Upper lobe of left lung (tissue), 6 donors: Measurements from ENCODE around the gene SEC16B. TPM values are rescaled to one million over a fixed set of nuclear protein-coding genes. Genes with fewer than 3 reads are reported as not detected.

Source experiments
- ATAC-seq, 2 donors: fragments of 200-7000 bp; cut with Tn5 transposase; one replicate each; pipeline ENCODE4 v1.9.1; 2022; ENCODE audit warnings: mild to moderate bottlenecking in 2 of 2, moderate library complexity in 2 of 2; ENCODE audit not compliant: low FRiP score in 2 of 2
- DNase-seq, 2 donors: peaks; one replicate each; pipeline ENCODE4 v3.0.0-alpha.2; 2019 to 2020
- H3K27ac ChIP-seq, 4 donors: fragments of 200-600 bp; sonication (generic); one replicate each; pipeline ENCODE4 v1.5.1; 2016 to 2019
- H3K27me3 ChIP-seq, 4 donors: fragments of 200-600 bp; sonication (generic); one replicate each; pipeline ENCODE4 v1.5.1; 2017 to 2019
- H3K36me3 ChIP-seq, 4 donors: fragments of 200-600 bp; sonication (generic); one replicate each; pipeline ENCODE4 v1.5.1; 2016 to 2019
- H3K4me1 ChIP-seq, 4 donors: fragments of 200-600 bp; sonication (generic); one replicate each; pipeline ENCODE4 v1.5.1; 2018 to 2019
- H3K4me3 ChIP-seq, 4 donors: fragments of 200-600 bp; sonication (generic); one replicate each; pipeline ENCODE4 v1.5.1; 2017 to 2019; ENCODE audit warnings: mild to moderate bottlenecking in 2 of 4, moderate library complexity in 1 of 4
- H3K9me3 ChIP-seq, 4 donors: fragments of 200-600 bp; sonication (generic); one replicate each; pipeline ENCODE4 v1.5.1; 2018 to 2019
- CTCF ChIP-seq, 6 experiments: fragments of 450-650 bp in 4 of 6; fragments of 200-600 bp in 2 of 6; sonication (generic) in 2 of 6; IDR thresholded peaks; one replicate each; pipeline ENCODE4 v1.5.1; 2016 to 2019; ENCODE audit warnings: antibody characterized with exemption in 6 of 6
- EP300 ChIP-seq, 4 donors: sonication (generic); formaldehyde crosslinking; IDR thresholded peaks; one replicate each; pipeline ENCODE4 v1.5.1; 2017; ENCODE audit warnings: antibody characterized with exemption in 4 of 4, control low read depth in 2 of 4
- POLR2A ChIP-seq, 4 donors: fragments of 450-650 bp; IDR thresholded peaks; one replicate each; pipeline ENCODE4 v1.5.1; 2016 to 2017; ENCODE audit warnings: antibody characterized with exemption in 4 of 4, mild to moderate bottlenecking in 2 of 4
- POLR2AphosphoS5 ChIP-seq, 2 donors: sonication (generic); formaldehyde crosslinking; IDR thresholded peaks; one replicate each; pipeline ENCODE4 v1.5.1; 2017; ENCODE audit warnings: antibody characterized with exemption in 2 of 2
- WGBS, 2 donors: methylation state at CpG; one replicate each; pipeline ENCODE4 v1.1.5; 2017 to 2018; 5-methylcytosine and 5-hydroxymethylcytosine counted together
- total RNA-seq, 6 donors: library from RNA; depleted of rRNA in 4 of 6; stranded (reverse); fragments of >200 nt in 4 of 6; gene quantifications; one replicate each; pipeline versions ENCODE4 v1.1.0 to v1.2.1, GENCODE V29; 2016 to 2021
- donor health status: DM: no; HTN: no; CAD: no; lungs with moderate emphysema.
- donor health status: DM: no; HTN: yes; CAD: no; lungs with severe emphysema.

The SEC16B gene
- 10 to 100 TPM in 1 of 6 donors, 1 to 10 TPM in 5; 1.3 to 26.2 (median 3.1) TPM for total RNA-seq

- peaks cover 0 to 18% (median 0%) of the 10 kb centered on the region in 4 donors for H3K36me3 ChIP-seq
- no peak within 1 kb of the TSS for H3K4me3 ChIP-seq
- no peak for DNase-seq
- WGBS, 2 donors, result 86 to 88% methylated on average over 12 of the region's 12 CpGs
- no peak for TF ChIP-seq CTCF (IDR thresholded peaks at IDR 0.05)
- TF ChIP-seq EP300 (IDR thresholded peaks at IDR 0.05), result no peak
- TF ChIP-seq POLR2AphosphoS5 (IDR thresholded peaks at IDR 0.05), result no peak
- TF ChIP-seq POLR2A (IDR thresholded peaks at IDR 0.05), result no peak
- H3K27ac ChIP-seq, result no peak within 1 kb of the TSS
- no peaks in the 10 kb centered on the region for H3K27me3 ChIP-seq
- no peaks in the 10 kb centered on the region for H3K4me1 ChIP-seq
- no peak for ATAC-seq
- no peaks in the 10 kb centered on the region for H3K9me3 ChIP-seq
Measured at GRCh38 chr1:177969825-177970371, at the start of gene SEC16B. Gene SEC16B (minus strand): TSS chr1:177970058. CDS start chr1:177967981, 2,077 bp downstream.

- TF ChIP-seq POLR2A (IDR thresholded peaks at IDR 0.05) (no peak), POLR2AphosphoS5 (IDR thresholded peaks at IDR 0.05) (no peak), CTCF (IDR thresholded peaks at IDR 0.05) (no peak), EP300 (IDR thresholded peaks at IDR 0.05) (no peak)
Measured at GRCh38 chr1:178019622-178020021, 49.8 kb upstream of the SEC16B start.

GRCh38 chr1:178019208-178019607 lies 49.4 kb upstream of the SEC16B start:
- TF ChIP-seq EP300 (IDR thresholded peaks at IDR 0.05) (no peak), POLR2AphosphoS5 (IDR thresholded peaks at IDR 0.05) (no peak), CTCF (IDR thresholded peaks at IDR 0.05) (no peak), POLR2A (IDR thresholded peaks at IDR 0.05) (no peak)
- DNase-seq, result no peak
- 84 to 91% methylated on average over 1 of the region's 1 CpG for WGBS, 2 donors
- H3K27ac ChIP-seq, result no peak overlapping the region
- no peaks in the 10 kb centered on the region for H3K27me3 ChIP-seq
- no peaks in the 10 kb centered on the region for H3K4me1 ChIP-seq
- ATAC-seq, result no peak
- no peak overlapping the region for H3K4me3 ChIP-seq
- H3K36me3 ChIP-seq, result peaks cover 0 to 26% (median 2%) of the 10 kb centered on the region in 4 donors
- H3K9me3 ChIP-seq, result no peaks in the 10 kb centered on the region

More at GRCh38 chr1:178019622-178020021, 49.8 kb upstream of the SEC16B start:
- Histone ChIP-seq H3K27me3 (no peaks in the 10 kb centered on the region), H3K4me3 (no peak overlapping the region), H3K27ac (no peak overlapping the region), H3K4me1 (no peaks in the 10 kb centered on the region), H3K36me3 (peaks cover 0 to 30% (median 2%) of the 10 kb centered on the region in 4 donors), H3K9me3 (no peaks in the 10 kb centered on the region)
- ATAC-seq (no peak), DNase-seq (no peak)
- WGBS, 2 donors, result 93 to 96% methylated on average over 2 of the region's 2 CpGs

- TF ChIP-seq POLR2AphosphoS5 (IDR thresholded peaks at IDR 0.05) (no peak), POLR2A (IDR thresholded peaks at IDR 0.05) (no peak), CTCF (IDR thresholded peaks at IDR 0.05) (no peak), EP300 (IDR thresholded peaks at IDR 0.05) (no peak)
- 95 to 98% methylated on average over 2 of the region's 2 CpGs for WGBS, 2 donors
- H3K27me3 ChIP-seq, result no peaks in the 10 kb centered on the region
Measured at GRCh38 chr1:178017517-178017916, 47.7 kb upstream of the SEC16B start.

More at GRCh38 chr1:178017517-178017916, 47.7 kb upstream of the SEC16B start:
- H3K4me1 ChIP-seq, result no peaks in the 10 kb centered on the region
- H3K27ac ChIP-seq, result no peak overlapping the region
- no peak for ATAC-seq
- no peak for DNase-seq
- no peaks in the 10 kb centered on the region for H3K9me3 ChIP-seq
- H3K4me3 ChIP-seq, result no peak overlapping the region
- H3K36me3 ChIP-seq, result peaks cover 0 to 24% (median 2%) of the 10 kb centered on the region in 4 donors
